HepG2 (cell line): ENCODE measurements around the gene PMVK. TPM values are rescaled to one million over a fixed set of nuclear protein-coding genes. Genes with fewer than 3 reads are reported as not detected.

Experiments
- ATAC-seq: fragments of 200-7000 bp; cut with Tn5 transposase; 3 replicates; pipeline ENCODE4 v1.9.1; 2020; ENCODE audit warnings: mild to moderate bottlenecking, moderate library complexity
- BruUV-seq: library from RNA; stranded (reverse); fragments of 400-500 nt; replicated peaks from 2 replicates; lab custom pipeline; 2021; lab: Mats Ljungman, UMichigan
- CTCF ChIA-PET: fragments of 300-600 bp; formaldehyde crosslinking; extraction: SDS; loops from one replicate; lab custom pipeline; 2021; ENCODE audit warnings: low total read pairs, inconsistent platforms, low intra/inter-chr PET ratio; lab: Yijun Ruan, JAX
- POLR2A ChIA-PET: fragments of 350-600 bp; sonication (Branson Sonifier 250); formaldehyde crosslinking; loops from one replicate; lab custom pipeline; 2020; ENCODE audit warnings: antibody characterized with exemption, inconsistent platforms; lab: Yijun Ruan, JAX
- DNase-seq: peaks from one replicate; pipeline ENCODE4 v3.0.0-alpha.2; 2015; ENCODE audit warnings: low spot score
- FAIRE-seq: peaks from 3 replicates; lab custom pipeline; 2011; peaks lifted over from hg19 to GRCh38; lab: Jason Lieb, UNC
- H2AFZ ChIP-seq: one replicate; pipeline ENCODE4 v1.6.1; 2011; ENCODE audit warnings: low read length, inconsistent platforms
- H3K27ac ChIP-seq: fragments of 300-600 bp; 3 replicates; pipeline ENCODE4 v1.8.0; 2011; ENCODE audit warnings: mixed run types, mild to moderate bottlenecking, mixed read lengths, low read length, inconsistent platforms; ENCODE audit not compliant: insufficient read depth; ENCODE audit errors: extremely low read length
- H3K27me3 ChIP-seq, 2 experiments: fragments of 200-600 bp in 1 of 2; 2 replicates in 1 of 2; 3 replicates in 1 of 2; pipeline versions ENCODE4 v1.6.0 to v1.8.0; 2011; ENCODE audit warnings: low read length in 2 of 2, mild to moderate bottlenecking in 2 of 2, moderate library complexity in 2 of 2, inconsistent platforms in 1 of 2; ENCODE audit not compliant: insufficient read depth in 2 of 2, control insufficient read depth in 1 of 2
- H3K36me3 ChIP-seq, 2 experiments: fragments of 200-600 bp in 1 of 2; replicated peaks in 1 of 2; 2 replicates in 1 of 2; 3 replicates in 1 of 2; pipeline versions ENCODE4 v1.5.1 to v1.8.0; 2011; ENCODE audit warnings: low read length in 2 of 2, inconsistent platforms in 1 of 2; ENCODE audit not compliant: insufficient read depth in 2 of 2, control insufficient read depth in 1 of 2
- H3K4me1 ChIP-seq: 2 replicates; pipeline ENCODE4 v1.5.1; 2012; ENCODE audit warnings: low read length, inconsistent platforms; ENCODE audit not compliant: insufficient read depth
- H3K4me2 ChIP-seq: 2 replicates; pipeline ENCODE4 v1.6.0; 2011; ENCODE audit warnings: low read depth, low read length, inconsistent platforms
- H3K4me3 ChIP-seq, 3 experiments: fragments of 200-600 bp in 1 of 3; sonication (generic), shearing (Covaris generic) in 1 of 3; replicated peaks in 1 of 3; 2 replicates each; pipeline ENCODE4 v1.5.1; 2011 to 2016; ENCODE audit warnings: low read length in 3 of 3, inconsistent platforms in 2 of 3, low read depth in 2 of 3, mild to moderate bottlenecking in 2 of 3, control low read depth in 1 of 3, mixed read lengths in 1 of 3; ENCODE audit not compliant: insufficient read depth in 1 of 3
- H3K79me2 ChIP-seq: one replicate; pipeline ENCODE4 v1.6.1; 2011; ENCODE audit warnings: low read length, inconsistent platforms; ENCODE audit not compliant: insufficient read depth
- H3K9ac ChIP-seq: 2 replicates; pipeline ENCODE4 v1.6.0; 2011; ENCODE audit warnings: mild to moderate bottlenecking, low read depth, low read length, inconsistent platforms; ENCODE audit not compliant: insufficient read depth
- H3K9me3 ChIP-seq: 2 replicates; pipeline ENCODE4 v1.5.1; 2012; ENCODE audit warnings: mild to moderate bottlenecking, low read length
- H4K20me1 ChIP-seq: 2 replicates; pipeline ENCODE4 v1.6.0; 2011; ENCODE audit warnings: inconsistent platforms, mild to moderate bottlenecking, low read length, moderate library complexity; ENCODE audit not compliant: insufficient read depth
- ASH2L ChIP-seq: fragments of 300-600, 200-600 bp; sonication (generic); IDR thresholded peaks from 2 replicates; pipeline ENCODE4 v1.7.0; 2017; ENCODE audit warnings: low read depth, mild to moderate bottlenecking, moderate library complexity, mixed read lengths, low read length; ENCODE audit not compliant: insufficient read length
- NR2C2 ChIP-seq: sonication (generic); formaldehyde crosslinking; IDR thresholded peaks from 2 replicates; pipeline ENCODE4 v1.4.0; 2020; ENCODE audit warnings: missing genetic modification reagents, mild to moderate bottlenecking, moderate library complexity, borderline replicate concordance
- PRPF4 ChIP-seq: fragments of 200-400 bp; formaldehyde crosslinking; IDR thresholded peaks from 2 replicates; pipeline ENCODE4 v1.6.1; 2016; ENCODE audit warnings: low read length, low read depth; ENCODE audit not compliant: poor library complexity, severe bottlenecking
- RBFOX2 ChIP-seq: fragments of 200-400 bp; formaldehyde crosslinking; IDR thresholded peaks from 2 replicates; pipeline ENCODE4 v1.6.1; 2017; ENCODE audit warnings: low read depth, mild to moderate bottlenecking, low read length
- WGBS: methylation state at CpG from one replicate; pipeline ENCODE4 v1.1.6; 2017; ENCODE audit warnings: low lambda C conversion rate; 5-methylcytosine and 5-hydroxymethylcytosine counted together
- in situ Hi-C: cut with HindIII; loops from 2 replicates; pipeline ENCODE4 v1.10.0; 2017; ENCODE audit warnings: low pct_unique_long_range_greater_than_20kb; ENCODE audit not compliant: extremely low pct_ligation_motif_present
- intact Hi-C: fragments of 100-400 bp; cut with micrococcal nuclease; formaldehyde crosslinking; loops from one replicate; pipeline ENCODE4 v1.10.0; 2022; ENCODE audit not compliant: unreplicated experiment
- polyA plus RNA-seq, 8 experiments: library from polyadenylated mRNA; depleted of rRNA in 3 of 8; stranded (reverse) in 7 of 8; unstranded in 1 of 8; fragments of >200 nt; fragmentation: Illumina TruSeq in 4 of 8; extraction: Trizol in 4 of 8; gene quantifications; 2 replicates each; pipeline versions ENCODE4 v1.2.1 to v1.2.3, GENCODE V29; 2011 to 2016; ENCODE audit warnings: low read depth in 4 of 8, missing spikeins in 1 of 8, mixed read lengths in 1 of 8; ENCODE audit not compliant: insufficient read depth in 1 of 8
- total RNA-seq, 5 experiments: library from RNA; depleted of rRNA; stranded (reverse); fragments of >200 nt; fragmentation: Illumina TruSeq; extraction: Trizol; gene quantifications; 2 replicates each; pipeline ENCODE4 v1.2.3, GENCODE V29; 2016; ENCODE audit warnings: low read depth in 1 of 5
- TF ChIP-seq, protein P1 (sequence below): sonication (generic); formaldehyde crosslinking; IDR thresholded peaks from 2 replicates; pipeline ENCODE4 v1.9.0; 2022; ENCODE audit warnings: missing genetic modification reagents, mild to moderate bottlenecking, borderline replicate concordance
- TF ChIP-seq, protein P2 (sequence below): sonication (generic); formaldehyde crosslinking; IDR thresholded peaks from 2 replicates; pipeline ENCODE4 v1.9.0; 2021; ENCODE audit warnings: missing genetic modification reagents, borderline replicate concordance
- TF ChIP-seq, protein P3 (sequence below): fragments of 450-650 bp; IDR thresholded peaks from 2 replicates; pipeline ENCODE4 v1.6.1; 2017
- TF ChIP-seq, protein P4 (sequence below): sonication (generic); formaldehyde crosslinking; IDR thresholded peaks from 2 replicates; pipeline ENCODE4 v1.5.0; 2020; ENCODE audit warnings: mild to moderate bottlenecking, missing genetic modification reagents, moderate library complexity

PMVK gene
- total and polyA plus RNA-seq, 2 of the 13 experiments (the other 11 are each of a cell fraction or from before 2014, with no cell fraction given): 3.9 to 12.6 TPM

DNA sequence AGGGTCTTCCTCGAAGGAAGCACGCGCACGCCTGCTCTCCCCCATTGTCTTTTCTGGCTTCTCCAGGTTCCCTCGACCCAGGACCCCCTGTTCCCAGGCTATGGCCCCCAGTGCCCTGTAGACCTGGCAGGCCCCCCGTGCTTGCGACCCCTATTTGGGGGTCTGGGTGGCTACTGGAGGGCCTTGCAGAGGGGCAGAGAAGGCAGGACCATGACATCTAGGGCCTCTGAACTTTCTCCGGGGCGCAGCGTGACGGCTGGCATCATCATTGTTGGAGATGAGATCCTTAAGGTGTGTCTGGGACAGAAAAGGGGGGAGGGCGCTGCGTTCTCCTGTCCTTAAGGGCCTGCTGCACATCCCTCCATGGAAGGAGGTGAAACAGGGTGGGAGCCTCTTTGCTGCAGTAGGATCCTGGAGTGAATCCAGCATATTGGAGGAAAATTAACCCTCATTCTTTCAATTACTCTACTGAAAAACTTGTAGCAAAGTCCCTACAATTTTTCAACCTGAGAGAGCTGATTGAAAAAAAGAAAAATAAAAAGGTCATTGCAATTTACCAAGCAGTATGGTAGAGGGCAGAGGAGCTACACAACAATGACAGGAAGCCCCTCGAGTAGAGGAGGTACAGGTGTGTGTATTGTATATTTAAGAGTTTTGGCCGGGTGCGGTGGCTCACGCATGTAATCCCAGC, 47.4 kb upstream of the PMVK start:
- H3K27me3 ChIP-seq: no peaks in the 10 kb centered on the region
- H2AFZ ChIP-seq: no peak overlapping the region
- H3K4me3 ChIP-seq: peak overlapping the region; percentile 74 to 86 (median 76)
- DNase-seq: no peak
- intact Hi-C loops: no loop called here
- H3K4me1 ChIP-seq: peaks cover 39% of the 10 kb centered on the region
- H3K79me2 ChIP-seq: peaks cover 24% of the 10 kb centered on the region
- TF ChIP-seq, protein P1, sequence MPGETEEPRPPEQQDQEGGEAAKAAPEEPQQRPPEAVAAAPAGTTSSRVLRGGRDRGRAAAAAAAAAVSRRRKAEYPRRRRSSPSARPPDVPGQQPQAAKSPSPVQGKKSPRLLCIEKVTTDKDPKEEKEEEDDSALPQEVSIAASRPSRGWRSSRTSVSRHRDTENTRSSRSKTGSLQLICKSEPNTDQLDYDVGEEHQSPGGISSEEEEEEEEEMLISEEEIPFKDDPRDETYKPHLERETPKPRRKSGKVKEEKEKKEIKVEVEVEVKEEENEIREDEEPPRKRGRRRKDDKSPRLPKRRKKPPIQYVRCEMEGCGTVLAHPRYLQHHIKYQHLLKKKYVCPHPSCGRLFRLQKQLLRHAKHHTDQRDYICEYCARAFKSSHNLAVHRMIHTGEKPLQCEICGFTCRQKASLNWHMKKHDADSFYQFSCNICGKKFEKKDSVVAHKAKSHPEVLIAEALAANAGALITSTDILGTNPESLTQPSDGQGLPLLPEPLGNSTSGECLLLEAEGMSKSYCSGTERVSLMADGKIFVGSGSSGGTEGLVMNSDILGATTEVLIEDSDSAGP: 0 out of 2 replicates have a peak, but pooled peaks have one; percentile 11
- TF ChIP-seq, protein P2, sequence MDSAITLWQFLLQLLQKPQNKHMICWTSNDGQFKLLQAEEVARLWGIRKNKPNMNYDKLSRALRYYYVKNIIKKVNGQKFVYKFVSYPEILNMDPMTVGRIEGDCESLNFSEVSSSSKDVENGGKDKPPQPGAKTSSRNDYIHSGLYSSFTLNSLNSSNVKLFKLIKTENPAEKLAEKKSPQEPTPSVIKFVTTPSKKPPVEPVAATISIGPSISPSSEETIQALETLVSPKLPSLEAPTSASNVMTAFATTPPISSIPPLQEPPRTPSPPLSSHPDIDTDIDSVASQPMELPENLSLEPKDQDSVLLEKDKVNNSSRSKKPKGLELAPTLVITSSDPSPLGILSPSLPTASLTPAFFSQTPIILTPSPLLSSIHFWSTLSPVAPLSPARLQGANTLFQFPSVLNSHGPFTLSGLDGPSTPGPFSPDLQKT (CRISPR knock-in tag): no peak
- TF ChIP-seq ASH2L (no peak), NR2C2 (CRISPR knock-in tag) (no peak), PRPF4 (no peak), RBFOX2 (0 out of 2 replicates have a peak, but pooled peaks have one; percentile 35)
- TF ChIP-seq, protein P3, sequence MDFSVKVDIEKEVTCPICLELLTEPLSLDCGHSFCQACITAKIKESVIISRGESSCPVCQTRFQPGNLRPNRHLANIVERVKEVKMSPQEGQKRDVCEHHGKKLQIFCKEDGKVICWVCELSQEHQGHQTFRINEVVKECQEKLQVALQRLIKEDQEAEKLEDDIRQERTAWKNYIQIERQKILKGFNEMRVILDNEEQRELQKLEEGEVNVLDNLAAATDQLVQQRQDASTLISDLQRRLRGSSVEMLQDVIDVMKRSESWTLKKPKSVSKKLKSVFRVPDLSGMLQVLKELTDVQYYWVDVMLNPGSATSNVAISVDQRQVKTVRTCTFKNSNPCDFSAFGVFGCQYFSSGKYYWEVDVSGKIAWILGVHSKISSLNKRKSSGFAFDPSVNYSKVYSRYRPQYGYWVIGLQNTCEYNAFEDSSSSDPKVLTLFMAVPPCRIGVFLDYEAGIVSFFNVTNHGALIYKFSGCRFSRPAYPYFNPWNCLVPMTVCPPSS: no peak
- TF ChIP-seq, protein P4, sequence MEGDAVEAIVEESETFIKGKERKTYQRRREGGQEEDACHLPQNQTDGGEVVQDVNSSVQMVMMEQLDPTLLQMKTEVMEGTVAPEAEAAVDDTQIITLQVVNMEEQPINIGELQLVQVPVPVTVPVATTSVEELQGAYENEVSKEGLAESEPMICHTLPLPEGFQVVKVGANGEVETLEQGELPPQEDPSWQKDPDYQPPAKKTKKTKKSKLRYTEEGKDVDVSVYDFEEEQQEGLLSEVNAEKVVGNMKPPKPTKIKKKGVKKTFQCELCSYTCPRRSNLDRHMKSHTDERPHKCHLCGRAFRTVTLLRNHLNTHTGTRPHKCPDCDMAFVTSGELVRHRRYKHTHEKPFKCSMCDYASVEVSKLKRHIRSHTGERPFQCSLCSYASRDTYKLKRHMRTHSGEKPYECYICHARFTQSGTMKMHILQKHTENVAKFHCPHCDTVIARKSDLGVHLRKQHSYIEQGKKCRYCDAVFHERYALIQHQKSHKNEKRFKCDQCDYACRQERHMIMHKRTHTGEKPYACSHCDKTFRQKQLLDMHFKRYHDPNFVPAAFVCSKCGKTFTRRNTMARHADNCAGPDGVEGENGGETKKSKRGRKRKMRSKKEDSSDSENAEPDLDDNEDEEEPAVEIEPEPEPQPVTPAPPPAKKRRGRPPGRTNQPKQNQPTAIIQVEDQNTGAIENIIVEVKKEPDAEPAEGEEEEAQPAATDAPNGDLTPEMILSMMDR (CRISPR knock-in tag): 0 out of 2 replicates have a peak, but pooled peaks have one; percentile 5
- TF ChIP-seq, all 625 proteins: peak for 3
- WGBS: 20% methylated on average over 11 of the region's 17 CpGs
- Histone ChIP-seq H3K4me2 (peak overlapping the region; percentile 90), H3K27ac (peak overlapping the region; percentile 64), H3K9me3 (no peaks in the 10 kb centered on the region), H4K20me1 (no peaks in the 10 kb centered on the region), H3K9ac (peak overlapping the region; percentile 87), H3K36me3 (peaks cover 3 to 18% of the 10 kb centered on the region in 2 experiments)
- ATAC-seq (peak; percentile 8; the same call in 2 of the 3 replicates), FAIRE-seq (no peak)
- in situ Hi-C loops: loop anchor here (5.0 kb wide), 1 partner anchor 78 kb away; the partner anchor contains the start of gene EFNA4
- BruUV-seq: no TSS peak
- POLR2A ChIA-PET: interaction anchor here (0.7 to 2.9 kb wide), 11 partner anchors 10 to 67 kb away, joined by 3 to 78 read pairs (median 5); partner anchors contain the start of genes ADAM15, CKS1B, LENEP and PBXIP1
- CTCF ChIA-PET: interaction anchor here (1.0 kb wide), 1 partner anchor 33 kb away, joined by 3 read pairs; no protein-coding TSS in a partner anchor
